ENCODE results near the gene FLYWCH1. TPM values are rescaled to one million over a fixed set of nuclear protein-coding genes. Genes with fewer than 3 reads are reported as not detected.

The FLYWCH1 gene
- total RNA-seq, 2 donors from 2014 or later = 31.5 to 37.8 TPM

DNA sequence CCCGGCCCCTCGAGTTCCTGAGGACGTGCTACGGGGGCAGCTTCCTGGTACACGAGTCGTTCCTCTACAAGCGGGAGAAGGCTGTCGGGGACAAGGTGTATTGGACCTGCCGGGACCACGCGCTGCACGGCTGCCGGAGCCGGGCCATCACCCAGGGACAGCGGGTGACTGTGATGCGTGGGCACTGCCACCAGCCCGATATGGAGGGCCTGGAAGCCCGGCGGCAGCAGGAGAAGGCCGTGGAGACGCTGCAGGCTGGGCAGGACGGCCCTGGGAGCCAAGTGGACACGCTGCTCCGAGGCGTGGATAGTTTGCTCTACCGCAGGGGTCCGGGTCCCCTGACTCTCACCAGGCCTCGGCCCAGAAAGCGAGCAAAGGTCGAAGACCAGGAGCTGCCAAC is 21.4 kb downstream of the FLYWCH1 start:
- DNase-seq (ENCODE audit: low spot score) = no peak
- H3K4me1 ChIP-seq = no peaks in the 10 kb centered on the region
- peaks cover 65% of the 10 kb centered on the region for H3K36me3 ChIP-seq
- no peak overlapping the region for H3K27ac ChIP-seq
- TF ChIP-seq, protein P1, sequence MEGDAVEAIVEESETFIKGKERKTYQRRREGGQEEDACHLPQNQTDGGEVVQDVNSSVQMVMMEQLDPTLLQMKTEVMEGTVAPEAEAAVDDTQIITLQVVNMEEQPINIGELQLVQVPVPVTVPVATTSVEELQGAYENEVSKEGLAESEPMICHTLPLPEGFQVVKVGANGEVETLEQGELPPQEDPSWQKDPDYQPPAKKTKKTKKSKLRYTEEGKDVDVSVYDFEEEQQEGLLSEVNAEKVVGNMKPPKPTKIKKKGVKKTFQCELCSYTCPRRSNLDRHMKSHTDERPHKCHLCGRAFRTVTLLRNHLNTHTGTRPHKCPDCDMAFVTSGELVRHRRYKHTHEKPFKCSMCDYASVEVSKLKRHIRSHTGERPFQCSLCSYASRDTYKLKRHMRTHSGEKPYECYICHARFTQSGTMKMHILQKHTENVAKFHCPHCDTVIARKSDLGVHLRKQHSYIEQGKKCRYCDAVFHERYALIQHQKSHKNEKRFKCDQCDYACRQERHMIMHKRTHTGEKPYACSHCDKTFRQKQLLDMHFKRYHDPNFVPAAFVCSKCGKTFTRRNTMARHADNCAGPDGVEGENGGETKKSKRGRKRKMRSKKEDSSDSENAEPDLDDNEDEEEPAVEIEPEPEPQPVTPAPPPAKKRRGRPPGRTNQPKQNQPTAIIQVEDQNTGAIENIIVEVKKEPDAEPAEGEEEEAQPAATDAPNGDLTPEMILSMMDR (IDR thresholded peaks at IDR 0.05) = no peak
- no peaks in the 10 kb centered on the region for H3K9me3 ChIP-seq
- H3K27me3 ChIP-seq = no peaks in the 10 kb centered on the region
- no peak overlapping the region for H3K4me3 ChIP-seq

DNA sequence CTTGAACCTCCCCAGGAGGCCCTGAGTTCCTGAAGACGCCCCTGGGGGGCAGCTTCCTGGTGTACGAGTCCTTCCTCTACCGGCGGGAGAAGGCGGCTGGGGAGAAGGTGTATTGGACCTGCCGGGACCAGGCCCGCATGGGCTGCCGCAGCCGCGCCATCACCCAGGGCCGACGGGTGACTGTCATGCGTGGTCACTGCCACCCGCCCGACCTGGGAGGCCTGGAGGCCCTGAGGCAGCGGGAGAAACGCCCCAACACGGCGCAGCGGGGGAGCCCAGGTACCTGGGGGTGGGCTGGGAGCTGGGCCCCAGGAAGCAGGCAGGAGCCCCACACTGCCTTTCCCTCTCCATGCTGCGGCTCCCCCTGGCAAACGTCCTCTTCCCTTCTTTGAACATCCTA is 22.0 kb downstream of the FLYWCH1 start:
- TF ChIP-seq, protein P1 (IDR thresholded peaks at IDR 0.05) = no peak
- H3K4me3 ChIP-seq = no peak overlapping the region
- no peak for DNase-seq (ENCODE audit: low spot score)
- peaks cover 70% of the 10 kb centered on the region for H3K36me3 ChIP-seq
- no peaks in the 10 kb centered on the region for H3K9me3 ChIP-seq
- no peak overlapping the region for H3K27ac ChIP-seq
- H3K27me3 ChIP-seq = no peaks in the 10 kb centered on the region
- H3K4me1 ChIP-seq = no peaks in the 10 kb centered on the region

DNA sequence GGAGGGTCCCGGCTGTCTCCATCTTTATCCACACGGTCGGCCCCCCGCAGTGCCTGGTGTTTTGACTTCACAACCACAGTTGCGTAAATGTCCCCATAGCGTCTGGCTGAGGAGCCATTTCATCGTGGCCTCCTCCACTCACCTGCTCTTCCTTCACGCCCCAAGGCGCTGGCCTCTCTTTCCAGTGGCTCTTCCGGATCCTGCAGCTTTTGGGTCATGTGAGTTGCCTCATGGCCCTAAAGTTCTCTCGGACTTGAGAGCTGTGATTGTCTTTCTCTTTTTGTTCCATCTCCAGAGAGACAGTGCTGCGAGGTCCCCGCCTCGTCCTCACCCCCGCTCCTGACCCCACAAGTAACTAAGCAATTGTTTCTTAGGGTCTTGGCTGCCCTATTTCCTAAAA is 22.7 kb downstream of the FLYWCH1 start:
- no peak for DNase-seq (ENCODE audit: low spot score)
- H3K27me3 ChIP-seq = no peaks in the 10 kb centered on the region
- TF ChIP-seq, protein P1 (IDR thresholded peaks at IDR 0.05) = no peak
- H3K9me3 ChIP-seq = no peaks in the 10 kb centered on the region
- no peak overlapping the region for H3K4me3 ChIP-seq
- H3K36me3 ChIP-seq = peaks cover 78% of the 10 kb centered on the region
- H3K27ac ChIP-seq = no peak overlapping the region
- H3K4me1 ChIP-seq = no peaks in the 10 kb centered on the region

DNA sequence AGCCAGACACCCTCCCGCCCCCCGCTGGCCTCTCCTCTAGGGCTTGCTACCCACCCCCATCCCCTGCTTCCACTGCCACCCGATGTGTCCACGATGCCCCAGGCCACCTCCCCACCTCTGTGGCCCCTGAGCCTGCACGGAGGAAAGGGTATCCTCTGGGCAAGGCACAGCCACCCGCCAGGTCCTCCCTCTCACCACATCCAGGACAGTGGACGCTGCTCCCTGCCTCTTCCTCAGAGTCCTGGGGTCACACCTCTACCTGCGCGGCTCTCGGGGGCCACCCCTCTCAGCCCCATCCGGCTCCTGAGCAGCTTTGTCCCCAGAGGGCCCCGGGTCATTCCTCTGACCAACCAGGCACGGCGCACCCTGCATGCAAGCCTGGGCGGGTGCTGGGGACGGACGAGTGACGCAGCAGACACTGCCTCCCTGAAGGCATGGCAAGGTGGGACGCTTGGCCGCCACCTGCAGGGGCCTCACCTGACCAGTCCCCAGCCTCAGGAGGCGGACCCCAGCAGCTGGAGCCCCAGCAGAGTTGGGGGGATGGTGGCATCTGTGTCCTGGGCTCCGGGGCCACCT is 24.8 kb downstream of the FLYWCH1 start:
- Histone ChIP-seq H3K4me1 (no peaks in the 10 kb centered on the region), H3K9me3 (no peaks in the 10 kb centered on the region), H3K4me3 (no peak overlapping the region), H3K27me3 (no peaks in the 10 kb centered on the region), H3K27ac (no peak overlapping the region), H3K36me3 (peaks cover 79% of the 10 kb centered on the region)
- TF ChIP-seq, protein P1 (IDR thresholded peaks at IDR 0.05) = no peak
- DNase-seq (ENCODE audit: low spot score) = no peak

DNA sequence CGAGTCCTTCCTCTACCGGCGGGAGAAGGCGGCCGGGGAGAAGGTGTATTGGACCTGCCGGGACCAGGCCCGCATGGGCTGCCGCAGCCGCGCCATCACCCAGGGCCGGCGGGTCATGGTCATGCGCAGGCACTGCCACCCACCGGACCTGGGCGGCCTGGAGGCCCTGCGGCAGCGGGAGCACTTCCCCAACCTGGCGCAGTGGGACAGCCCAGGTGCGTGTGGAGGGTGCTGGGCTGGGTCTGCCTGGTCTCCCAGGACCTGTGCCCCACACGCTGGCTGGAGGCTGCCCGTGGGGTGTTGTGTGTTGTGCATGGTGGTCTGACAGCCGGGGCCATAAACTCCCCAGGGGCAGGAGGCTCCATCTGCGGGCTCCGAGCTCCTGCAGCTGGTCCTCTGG is 25.4 kb downstream of the FLYWCH1 start:
- Histone ChIP-seq H3K36me3 (peaks cover 82% of the 10 kb centered on the region), H3K4me3 (no peak overlapping the region), H3K27ac (no peak overlapping the region), H3K27me3 (no peaks in the 10 kb centered on the region), H3K4me1 (no peaks in the 10 kb centered on the region), H3K9me3 (no peaks in the 10 kb centered on the region)
- TF ChIP-seq, protein P1 (IDR thresholded peaks at IDR 0.05) = no peak
- DNase-seq (ENCODE audit: low spot score) = no peak

DNA sequence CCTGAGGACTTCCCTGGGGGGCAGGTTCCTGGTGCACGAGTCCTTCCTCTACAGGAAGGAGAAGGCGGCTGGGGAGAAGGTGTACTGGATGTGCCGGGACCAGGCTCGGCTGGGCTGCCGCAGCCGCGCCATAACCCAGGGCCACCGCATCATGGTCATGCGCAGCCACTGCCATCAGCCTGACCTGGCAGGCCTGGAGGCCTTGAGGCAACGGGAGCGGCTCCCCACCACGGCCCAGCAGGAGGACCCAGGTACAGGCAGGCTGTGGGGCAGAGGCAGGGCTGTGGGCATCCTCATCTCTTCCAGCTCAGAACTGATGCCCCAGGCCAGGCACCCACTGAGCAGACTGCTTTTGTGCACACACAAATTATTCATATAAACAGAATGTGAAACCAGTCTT is 26.5 kb downstream of the FLYWCH1 start:
- Histone ChIP-seq H3K4me3 (no peak overlapping the region), H3K9me3 (no peaks in the 10 kb centered on the region), H3K27me3 (no peaks in the 10 kb centered on the region), H3K36me3 (peaks cover 89% of the 10 kb centered on the region), H3K27ac (no peak overlapping the region), H3K4me1 (no peaks in the 10 kb centered on the region)
- DNase-seq (ENCODE audit: low spot score) = no peak
- TF ChIP-seq, protein P1 (IDR thresholded peaks at IDR 0.05) = no peak

Data from right atrium auricular region (tissue), 2 donors.